ENCODE results near the gene MEGF9.

Gene MEGF9

GRCh38 chr9:120580051-120580896, 134.0 kb downstream of the MEGF9 start, which contains the start of gene CDK5RAP2:
Gene CDK5RAP2, minus strand, starts transcription at chr9:120580167. Its CDS starts 189 bp downstream, at chr9:120579978.
- TF ChIP-seq, protein P1, sequence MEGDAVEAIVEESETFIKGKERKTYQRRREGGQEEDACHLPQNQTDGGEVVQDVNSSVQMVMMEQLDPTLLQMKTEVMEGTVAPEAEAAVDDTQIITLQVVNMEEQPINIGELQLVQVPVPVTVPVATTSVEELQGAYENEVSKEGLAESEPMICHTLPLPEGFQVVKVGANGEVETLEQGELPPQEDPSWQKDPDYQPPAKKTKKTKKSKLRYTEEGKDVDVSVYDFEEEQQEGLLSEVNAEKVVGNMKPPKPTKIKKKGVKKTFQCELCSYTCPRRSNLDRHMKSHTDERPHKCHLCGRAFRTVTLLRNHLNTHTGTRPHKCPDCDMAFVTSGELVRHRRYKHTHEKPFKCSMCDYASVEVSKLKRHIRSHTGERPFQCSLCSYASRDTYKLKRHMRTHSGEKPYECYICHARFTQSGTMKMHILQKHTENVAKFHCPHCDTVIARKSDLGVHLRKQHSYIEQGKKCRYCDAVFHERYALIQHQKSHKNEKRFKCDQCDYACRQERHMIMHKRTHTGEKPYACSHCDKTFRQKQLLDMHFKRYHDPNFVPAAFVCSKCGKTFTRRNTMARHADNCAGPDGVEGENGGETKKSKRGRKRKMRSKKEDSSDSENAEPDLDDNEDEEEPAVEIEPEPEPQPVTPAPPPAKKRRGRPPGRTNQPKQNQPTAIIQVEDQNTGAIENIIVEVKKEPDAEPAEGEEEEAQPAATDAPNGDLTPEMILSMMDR (IDR thresholded peaks at IDR 0.05; ENCODE audit: low read depth, low read length, missing control alignments) = no peak
- H3K4me3 ChIP-seq (ENCODE audit: low read depth, low read length) = peak within 1 kb of the TSS; percentile 95
- no peaks in the 10 kb centered on the region for H3K36me3 ChIP-seq (replicated peaks)
- peak; percentile 97 for DNase-seq
- H3K27ac ChIP-seq = peak within 1 kb of the TSS; percentile 66
- H3K27me3 ChIP-seq (replicated peaks) = no peaks in the 10 kb centered on the region
- in situ Hi-C loops (cut with HindIII; ENCODE audit: low pct_ligation_motif_present, low sequenced_read_pairs) = no loop called here

DNA sequence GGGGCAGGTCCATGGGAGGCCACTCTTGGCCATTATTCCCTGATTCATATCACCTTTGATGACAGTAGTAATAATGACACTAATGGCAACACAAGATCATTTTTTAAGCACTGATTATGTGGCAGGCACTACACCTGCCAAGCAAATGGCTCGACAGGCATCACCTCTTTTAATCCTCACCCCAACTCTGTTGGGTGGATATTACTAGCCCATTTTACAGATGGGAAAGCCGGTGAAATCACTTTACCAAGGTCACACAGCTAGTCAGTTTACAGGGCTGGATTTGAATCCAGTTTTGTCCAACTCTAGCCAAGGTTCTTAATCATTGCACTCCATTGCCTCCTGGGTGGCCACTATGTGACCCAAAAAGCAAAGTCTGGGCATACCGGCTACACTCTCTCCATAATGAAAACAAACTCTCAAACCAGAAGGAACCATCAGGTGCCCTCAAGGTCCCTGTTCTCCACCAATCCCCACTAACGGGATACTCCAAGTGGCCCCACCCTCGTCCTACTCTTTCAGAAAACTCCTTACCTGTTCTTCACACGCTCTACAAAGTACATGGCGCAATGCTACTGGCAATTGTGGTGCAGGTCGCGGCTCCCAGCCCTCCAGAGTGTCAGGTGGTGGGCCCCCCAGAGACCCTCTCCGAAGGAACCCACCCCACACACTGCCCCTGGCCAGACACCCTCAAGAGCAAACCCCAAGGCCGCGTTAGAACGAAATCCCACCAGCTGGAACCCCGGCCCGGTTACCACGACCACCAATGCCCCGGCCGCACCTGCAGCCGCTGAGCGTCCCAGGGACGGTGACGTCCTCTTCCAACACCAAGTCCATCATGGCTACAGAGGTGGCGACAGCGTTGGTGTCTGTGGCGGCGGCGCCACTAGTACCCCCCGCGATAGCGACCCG, 134.9 kb downstream of the MEGF9 start:
- DNase-seq = no peak
- Histone ChIP-seq H3K27me3 (replicated peaks) (no peaks in the 10 kb centered on the region), H3K4me3 (ENCODE audit: low read depth, low read length) (peak overlapping the region; percentile 95), H3K36me3 (replicated peaks) (no peaks in the 10 kb centered on the region), H3K27ac (peak overlapping the region; percentile 66)
- TF ChIP-seq, protein P1 (IDR thresholded peaks at IDR 0.05; ENCODE audit: low read depth, low read length, missing control alignments) = no peak
- in situ Hi-C loops (cut with HindIII; ENCODE audit: low pct_ligation_motif_present, low sequenced_read_pairs) = no loop called here

DNA sequence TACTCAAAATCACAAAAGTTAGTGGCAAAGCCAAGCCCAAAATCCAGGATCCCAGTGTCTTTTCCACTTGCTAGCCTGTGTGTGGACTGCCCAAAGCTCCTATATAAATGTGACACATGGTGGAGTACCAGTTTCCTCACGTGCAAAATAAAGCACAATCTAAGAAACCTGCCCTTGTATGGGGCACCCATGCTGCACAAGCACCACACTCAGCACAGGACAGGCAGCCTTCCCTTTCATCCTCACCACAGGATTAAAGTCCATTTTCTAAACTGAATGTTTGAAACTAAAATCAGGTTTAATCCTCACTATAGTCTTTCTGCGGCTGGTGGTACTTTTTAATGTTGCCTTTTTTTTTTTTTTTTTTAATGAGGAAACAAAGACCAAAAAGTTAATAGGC, 139.8 kb downstream of the MEGF9 start:
- TF ChIP-seq, protein P1 (IDR thresholded peaks at IDR 0.05; ENCODE audit: low read depth, low read length, missing control alignments) = no peak
- Histone ChIP-seq H3K36me3 (replicated peaks) (peaks cover 5% of the 10 kb centered on the region), H3K27me3 (replicated peaks) (no peaks in the 10 kb centered on the region), H3K4me3 (ENCODE audit: low read depth, low read length) (no peak overlapping the region), H3K27ac (no peak overlapping the region)
- DNase-seq = no peak
- in situ Hi-C loops (cut with HindIII; ENCODE audit: low pct_ligation_motif_present, low sequenced_read_pairs) = no loop called here

GRCh38 chr9:120572472-120572871, 141.8 kb downstream of the MEGF9 start:
- no peak for DNase-seq
- no peaks in the 10 kb centered on the region for H3K27me3 ChIP-seq (replicated peaks)
- no peak overlapping the region for H3K4me3 ChIP-seq (ENCODE audit: low read depth, low read length)
- H3K27ac ChIP-seq = no peak overlapping the region
- TF ChIP-seq, protein P1 (IDR thresholded peaks at IDR 0.05; ENCODE audit: low read depth, low read length, missing control alignments) = no peak
- H3K36me3 ChIP-seq (replicated peaks) = peaks cover 5% of the 10 kb centered on the region
- in situ Hi-C loops (cut with HindIII; ENCODE audit: low pct_ligation_motif_present, low sequenced_read_pairs) = no loop called here

GRCh38 chr9:120571443-120572257, 142.6 kb downstream of the MEGF9 start:
- in situ Hi-C loops (cut with HindIII; ENCODE audit: low pct_ligation_motif_present, low sequenced_read_pairs) = no loop called here
- no peak for DNase-seq
- H3K27ac ChIP-seq = no peak overlapping the region
- H3K36me3 ChIP-seq (replicated peaks) = peaks cover 5% of the 10 kb centered on the region
- TF ChIP-seq, protein P1 (IDR thresholded peaks at IDR 0.05; ENCODE audit: low read depth, low read length, missing control alignments) = no peak
- H3K27me3 ChIP-seq (replicated peaks) = no peaks in the 10 kb centered on the region
- no peak overlapping the region for H3K4me3 ChIP-seq (ENCODE audit: low read depth, low read length)
